Stimulated activated CD4-positive, alpha-beta T cell treated with anti-CD3 and anti-CD28 coated beads, TNF-alpha, amount 100 ng/mL, for 48 hours (primary cell): ENCODE measurements around the gene PDE4B.
"Not testable (repeated sequence)": the region's sequence is repeated elsewhere in the genome, so short reads cannot be mapped to it uniquely, and the experiment has no call there.

Source experiments
- DNase-seq, 3 donors: peaks; one replicate each; pipeline ENCODE4 v3.0.0-alpha.2; 2020; ENCODE audit warnings: low read depth in 3 of 3

PDE4B gene

GRCh38 chr1:66418021-66418420, 625.3 kb downstream of the PDE4B start:
- DNase-seq: no peak

GRCh38 chr1:66420171-66420570, 627.5 kb downstream of the PDE4B start:
- not testable (repeated sequence) for DNase-seq

GRCh38 chr1:66420906-66421305, 628.2 kb downstream of the PDE4B start:
- not testable (repeated sequence) for DNase-seq

- DNase-seq: no peak
Measured at GRCh38 chr1:66422804-66423203, 630.1 kb downstream of the PDE4B start.
